ENCODE data around the gene HINT2. TPM values are rescaled to one million over a fixed set of nuclear protein-coding genes. Genes with fewer than 3 reads are reported as not detected.
A peak's percentile ranks its signal among the peaks of the same experiment; 100 is the strongest.

HINT2 gene
- total RNA-seq (2022) (88.0 and 110 TPM in 2 replicates), Bru-seq, nascent RNA (percentile 84 among the genes with signal in this experiment), BruChase-seq, experiment 1, labeled RNA remaining after a 2-hour chase (percentile 83 among the genes with signal in this experiment), BruChase-seq, experiment 2, labeled RNA remaining after a 6-hour chase (percentile 91 among the genes with signal in this experiment)
- long read RNA-seq, transcript HINT2-202 (4 exons, 734 nt): minor isoform, 24 of 151 reads
- long read RNA-seq, transcript HINT2-201 (5 exons, 628 nt): major isoform, 96 of 151 reads
- long read RNA-seq, partial matches to known transcripts: 21 of 151 reads
- long read RNA-seq, other reads (novel, unspliced or antisense): 7 of 151 reads

DNA sequence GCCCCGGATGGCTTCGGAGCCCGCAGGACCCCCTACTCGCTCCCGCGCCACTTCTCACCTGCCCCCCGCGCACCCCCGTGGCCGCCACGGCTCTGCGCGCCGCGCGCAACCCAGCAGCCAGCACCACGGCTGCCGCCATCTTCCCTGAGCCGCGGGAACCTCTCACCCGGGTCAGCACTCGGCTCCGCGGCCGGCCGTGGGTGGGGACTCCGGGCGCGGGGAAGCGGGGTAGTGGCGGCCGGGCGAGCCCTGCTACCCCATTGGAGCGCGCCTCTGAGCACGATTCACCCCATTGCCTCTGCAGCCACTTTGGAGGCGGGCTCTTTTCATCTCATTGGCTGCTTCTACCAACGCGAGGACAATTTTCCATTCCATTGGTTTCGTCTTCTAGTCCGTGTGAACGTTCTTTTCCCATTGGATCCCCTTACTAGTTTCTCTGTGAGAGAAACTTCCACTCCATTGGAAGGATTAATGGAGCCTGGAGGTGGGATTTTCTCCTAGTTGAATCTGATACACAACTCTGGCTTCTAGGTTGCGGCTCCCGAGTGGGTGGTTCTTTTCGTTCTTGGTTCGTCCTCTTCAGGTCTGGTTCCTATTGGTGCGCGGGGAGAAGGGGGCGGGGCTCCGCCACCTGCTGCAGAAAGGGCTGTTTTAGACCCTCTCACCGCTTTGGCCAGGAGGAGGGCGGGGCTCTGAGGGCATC is at the start of gene HINT2:
HINT2 (minus strand) TSS at position 202 of the 703 bp plus-strand sequence; CDS start at position 139, 63 bp downstream.
- CTCF ChIA-PET: interaction anchor here (0.6 to 4.6 kb wide), 17 partner anchors 8 to 211 kb away, joined by 3 to 77 read pairs (median 6); partner anchors contain the start of genes FAM221B and TMEM8B
- Mint-ChIP-seq H3K4me1 (ENCODE audit: low read depth, unreplicated experiment) (peaks cover 14% of the 10 kb centered on the region), H3K4me3 (ENCODE audit: unreplicated experiment) (peak within 1 kb of the TSS; percentile 93), H3K9me3 (ENCODE audit: unreplicated experiment) (no peaks in the 10 kb centered on the region), H3K27ac (ENCODE audit: unreplicated experiment) (peak within 1 kb of the TSS; percentile 93), H3K36me3 (ENCODE audit: insufficient read depth, unreplicated experiment) (peaks cover 24% of the 10 kb centered on the region), H3K27me3 (ENCODE audit: insufficient read depth, unreplicated experiment) (no peaks in the 10 kb centered on the region)
- H3K27me3 ChIP-seq (replicated peaks; ENCODE audit: control insufficient read depth, insufficient read depth, low read length): no peaks in the 10 kb centered on the region
- no peaks in the 10 kb centered on the region for H3K9me3 ChIP-seq
- no peaks in the 10 kb centered on the region for H3K36me3 ChIP-seq (ENCODE audit: control insufficient read depth, insufficient read depth, low read length)
- H3K4me1 ChIP-seq: peaks cover 20% of the 10 kb centered on the region
- no TSS peak for BruUV-seq (replicated peaks)
- POLR2A ChIA-PET: interaction anchor here (0.5 to 1.2 kb wide), 6 partner anchors 13 to 259 kb away, joined by 3 to 5 read pairs (median 4); partner anchors contain the start of genes CREB3, FAM221B, GBA2 and RGP1
- peak; percentile 98 to 99 for DNase-seq
- intact Hi-C loops (cut with micrococcal nuclease; ENCODE audit: unreplicated experiment): loop anchor here (1.0 to 5.0 kb wide), 5 partner anchors 14 to 156 kb away; partner anchors contain the start of genes CCDC107, GBA2, RGP1 and RMRP
- H3K4me3 ChIP-seq (ENCODE audit: low read depth, low read length): peak within 1 kb of the TSS; percentile 79
- TF ChIP-seq, protein P1, sequence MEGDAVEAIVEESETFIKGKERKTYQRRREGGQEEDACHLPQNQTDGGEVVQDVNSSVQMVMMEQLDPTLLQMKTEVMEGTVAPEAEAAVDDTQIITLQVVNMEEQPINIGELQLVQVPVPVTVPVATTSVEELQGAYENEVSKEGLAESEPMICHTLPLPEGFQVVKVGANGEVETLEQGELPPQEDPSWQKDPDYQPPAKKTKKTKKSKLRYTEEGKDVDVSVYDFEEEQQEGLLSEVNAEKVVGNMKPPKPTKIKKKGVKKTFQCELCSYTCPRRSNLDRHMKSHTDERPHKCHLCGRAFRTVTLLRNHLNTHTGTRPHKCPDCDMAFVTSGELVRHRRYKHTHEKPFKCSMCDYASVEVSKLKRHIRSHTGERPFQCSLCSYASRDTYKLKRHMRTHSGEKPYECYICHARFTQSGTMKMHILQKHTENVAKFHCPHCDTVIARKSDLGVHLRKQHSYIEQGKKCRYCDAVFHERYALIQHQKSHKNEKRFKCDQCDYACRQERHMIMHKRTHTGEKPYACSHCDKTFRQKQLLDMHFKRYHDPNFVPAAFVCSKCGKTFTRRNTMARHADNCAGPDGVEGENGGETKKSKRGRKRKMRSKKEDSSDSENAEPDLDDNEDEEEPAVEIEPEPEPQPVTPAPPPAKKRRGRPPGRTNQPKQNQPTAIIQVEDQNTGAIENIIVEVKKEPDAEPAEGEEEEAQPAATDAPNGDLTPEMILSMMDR (IDR thresholded peaks at IDR 0.05; ENCODE audit: insufficient read depth in 1 of 2, low read depth in 1 of 2, low read length in 1 of 2, severe bottlenecking in 1 of 2, unreplicated experiment in 1 of 2): no peak

DNA sequence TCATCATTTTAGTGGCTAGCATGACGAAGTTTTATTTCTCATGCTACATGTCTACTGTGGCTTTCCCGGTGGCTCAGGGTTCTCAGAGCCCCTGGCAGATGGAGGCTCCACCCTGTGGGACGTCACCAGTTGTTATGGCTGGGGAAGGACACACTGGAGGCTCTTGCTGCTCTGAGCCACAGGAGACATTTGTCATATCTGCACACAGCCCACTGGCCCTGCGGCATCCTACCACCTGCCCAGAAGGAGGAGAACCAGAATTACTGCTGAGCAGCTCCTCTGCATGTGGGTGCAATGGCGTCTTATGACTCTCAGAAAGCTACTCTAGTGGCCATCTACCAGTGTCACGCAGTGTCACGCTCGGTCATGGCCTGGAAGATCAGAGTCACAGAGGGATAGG is 48.7 kb upstream of the HINT2 start:
- TF ChIP-seq, protein P1 (IDR thresholded peaks at IDR 0.05; ENCODE audit: insufficient read depth in 1 of 2, low read depth in 1 of 2, low read length in 1 of 2, severe bottlenecking in 1 of 2, unreplicated experiment in 1 of 2): no peak
- Histone ChIP-seq H3K4me1 (no peaks in the 10 kb centered on the region), H3K36me3 (ENCODE audit: control insufficient read depth, insufficient read depth, low read length) (no peaks in the 10 kb centered on the region), H3K4me3 (ENCODE audit: low read depth, low read length) (no peak overlapping the region), H3K9me3 (no peaks in the 10 kb centered on the region), H3K27me3 (replicated peaks; ENCODE audit: control insufficient read depth, insufficient read depth, low read length) (no peaks in the 10 kb centered on the region; the same call in 1 of the 2 replicates)
- ChIA-PET POLR2A (no interaction called here), CTCF (no interaction called here)
- H3K4me3 Mint-ChIP-seq (ENCODE audit: unreplicated experiment): no peak overlapping the region
- DNase-seq: no peak
- H3K36me3 Mint-ChIP-seq (ENCODE audit: insufficient read depth, unreplicated experiment): no peaks in the 10 kb centered on the region
- no peaks in the 10 kb centered on the region for H3K9me3 Mint-ChIP-seq (ENCODE audit: unreplicated experiment)
- intact Hi-C loops (cut with micrococcal nuclease; ENCODE audit: unreplicated experiment): no loop called here
- H3K27me3 Mint-ChIP-seq (ENCODE audit: insufficient read depth, unreplicated experiment): peaks cover 8% of the 10 kb centered on the region
- no peaks in the 10 kb centered on the region for H3K4me1 Mint-ChIP-seq (ENCODE audit: low read depth, unreplicated experiment)
- no peak overlapping the region for H3K27ac Mint-ChIP-seq (ENCODE audit: unreplicated experiment)
- BruUV-seq (replicated peaks): no TSS peak

DNA sequence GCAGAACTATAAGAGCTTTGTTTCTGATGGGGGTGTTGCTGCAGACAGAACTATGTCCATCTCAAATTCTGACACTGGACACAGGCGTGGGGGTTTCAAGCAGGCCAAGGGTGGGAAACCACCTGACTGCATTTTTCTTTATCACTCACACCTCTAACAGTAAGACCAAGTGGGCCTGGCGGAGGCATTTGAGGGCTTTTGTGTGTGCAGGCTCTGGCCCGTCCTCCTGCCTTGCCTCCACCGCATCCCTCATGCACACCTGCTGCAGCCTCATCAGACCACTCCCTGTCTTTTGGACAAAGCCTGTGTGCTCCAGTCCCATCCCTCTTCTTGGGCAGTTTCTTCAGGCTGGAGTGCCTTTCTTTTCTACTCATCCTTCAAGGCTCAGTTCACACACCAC is 47.5 kb upstream of the HINT2 start:
- Mint-ChIP-seq H3K4me3 (ENCODE audit: unreplicated experiment) (no peak overlapping the region), H3K27me3 (ENCODE audit: insufficient read depth, unreplicated experiment) (peaks cover 9% of the 10 kb centered on the region), H3K9me3 (ENCODE audit: unreplicated experiment) (no peaks in the 10 kb centered on the region), H3K27ac (ENCODE audit: unreplicated experiment) (no peak overlapping the region), H3K4me1 (ENCODE audit: low read depth, unreplicated experiment) (no peaks in the 10 kb centered on the region), H3K36me3 (ENCODE audit: insufficient read depth, unreplicated experiment) (no peaks in the 10 kb centered on the region)
- no peaks in the 10 kb centered on the region for H3K9me3 ChIP-seq
- CTCF ChIA-PET: no interaction called here
- H3K4me3 ChIP-seq (ENCODE audit: low read depth, low read length): no peak overlapping the region
- no peaks in the 10 kb centered on the region; the same call in 1 of the 2 replicates for H3K27me3 ChIP-seq (replicated peaks; ENCODE audit: control insufficient read depth, insufficient read depth, low read length)
- intact Hi-C loops (cut with micrococcal nuclease; ENCODE audit: unreplicated experiment): no loop called here
- POLR2A ChIA-PET: no interaction called here
- no peaks in the 10 kb centered on the region for H3K4me1 ChIP-seq
- BruUV-seq (replicated peaks): no TSS peak
- H3K36me3 ChIP-seq (ENCODE audit: control insufficient read depth, insufficient read depth, low read length): no peaks in the 10 kb centered on the region
- DNase-seq: no peak
- TF ChIP-seq, protein P1 (IDR thresholded peaks at IDR 0.05; ENCODE audit: insufficient read depth in 1 of 2, low read depth in 1 of 2, low read length in 1 of 2, severe bottlenecking in 1 of 2, unreplicated experiment in 1 of 2): no peak

Measured in Caco-2 (cell line).